Activated T-cell treated with anti-CD3 and anti-CD28 coated beads, Interleukin-2, amount 50 U/mL, for 24 hours (primary cell): ENCODE data around the gene BIRC5.
"Not testable (repeated sequence)": the region's sequence is repeated elsewhere in the genome, so short reads cannot be mapped to it uniquely, and the experiment has no call there.

Experiments used
- DNase-seq: peaks from one replicate; pipeline ENCODE4 v3.0.0-alpha.2; 2020
- H3K27ac Mint-ChIP-seq: 2 replicates; pipeline ENCODE4 v1.8.0; 2020; ENCODE audit warnings: mild to moderate bottlenecking, mixed read lengths
- H3K27me3 Mint-ChIP-seq: 2 replicates; pipeline ENCODE4 v1.8.0; 2020; ENCODE audit warnings: mixed read lengths
- H3K36me3 Mint-ChIP-seq: 2 replicates; pipeline ENCODE4 v1.8.0; 2020; ENCODE audit warnings: low read depth, mixed read lengths
- H3K4me1 Mint-ChIP-seq: 2 replicates; pipeline ENCODE4 v1.8.0; 2020; ENCODE audit warnings: low read depth, mixed read lengths
- H3K4me3 Mint-ChIP-seq: 2 replicates; pipeline ENCODE4 v1.8.0; 2020; ENCODE audit warnings: mild to moderate bottlenecking, moderate library complexity, mixed read lengths
- H3K9me3 Mint-ChIP-seq: 2 replicates; pipeline ENCODE4 v1.8.0; 2020; ENCODE audit warnings: mixed read lengths

The BIRC5 gene

DNA sequence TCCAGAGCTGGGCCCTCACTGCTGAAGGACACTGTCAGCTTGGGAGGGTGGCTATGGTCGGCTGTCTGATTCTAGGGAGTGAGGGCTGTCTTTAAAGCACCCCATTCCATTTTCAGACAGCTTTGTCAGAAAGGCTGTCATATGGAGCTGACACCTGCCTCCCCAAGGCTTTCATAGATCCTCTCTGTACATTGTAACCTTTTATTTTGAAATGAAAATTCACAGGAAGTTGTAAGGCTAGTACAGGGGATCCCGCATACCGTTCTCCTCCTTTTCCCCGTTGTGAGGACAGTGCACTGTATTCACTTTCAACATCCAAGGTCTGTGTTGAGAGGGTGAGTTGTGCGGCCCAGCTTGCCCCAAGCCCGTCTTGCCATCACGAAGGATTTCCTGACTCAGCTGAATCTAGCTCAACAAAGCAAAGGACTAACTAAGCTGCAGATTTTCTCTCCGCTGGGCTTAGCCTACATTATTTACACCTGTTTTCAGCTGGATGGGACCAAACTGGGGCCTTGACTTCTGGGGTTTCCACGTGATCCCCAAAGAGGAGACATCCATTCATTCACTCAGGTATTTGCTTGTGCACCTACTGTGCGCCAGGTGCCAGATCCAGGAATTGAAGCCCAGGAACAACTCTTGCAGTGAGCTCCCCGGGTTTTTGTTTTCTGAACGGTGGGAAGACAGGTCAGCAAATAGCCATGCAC lies 12.2 kb downstream of the BIRC5 start:
- Mint-ChIP-seq H3K9me3 (no peaks in the 10 kb centered on the region), H3K4me1 (peaks cover 11% of the 10 kb centered on the region), H3K27me3 (peaks cover 22% of the 10 kb centered on the region), H3K36me3 (peaks cover 40% of the 10 kb centered on the region), H3K27ac (no peak overlapping the region), H3K4me3 (no peak overlapping the region)
- no peak for DNase-seq

DNA sequence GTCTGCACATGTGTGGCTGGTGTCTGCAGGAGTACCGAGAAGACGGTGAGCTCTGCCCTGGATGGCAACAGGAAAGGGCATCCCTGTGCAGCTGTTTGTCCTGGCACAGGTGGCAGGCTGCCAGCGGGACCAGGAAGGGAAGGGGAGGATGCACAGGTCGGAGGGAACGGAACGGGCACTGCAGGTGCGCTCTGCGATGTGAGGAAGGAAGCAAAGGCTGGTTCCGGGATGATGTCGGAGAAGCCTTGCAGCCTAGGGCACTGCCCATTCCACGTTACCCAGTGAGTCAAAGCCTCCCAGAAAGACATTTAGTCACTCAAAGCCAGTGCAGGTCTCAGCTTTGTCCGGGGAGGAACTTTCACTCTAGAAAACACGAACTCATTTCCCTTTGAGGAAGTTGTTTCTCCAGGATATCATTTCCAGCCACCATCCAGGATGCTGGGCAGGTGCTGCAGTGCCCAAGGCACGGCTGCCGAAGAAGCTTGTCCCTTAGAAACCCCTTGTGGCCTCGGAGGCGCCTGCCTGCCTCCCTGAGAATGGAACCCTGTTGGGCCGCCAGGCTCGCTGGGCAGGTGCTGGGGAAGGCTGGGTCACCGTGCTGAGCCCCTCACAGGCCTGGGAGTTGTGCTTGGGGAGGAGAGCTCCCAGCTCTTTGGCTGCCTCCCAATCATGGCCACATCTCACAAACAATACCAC lies 12.9 kb downstream of the BIRC5 start:
- H3K27ac Mint-ChIP-seq, result no peak overlapping the region
- H3K4me3 Mint-ChIP-seq, result no peak overlapping the region
- peaks cover 11% of the 10 kb centered on the region for H3K4me1 Mint-ChIP-seq
- no peak for DNase-seq
- peaks cover 26% of the 10 kb centered on the region for H3K27me3 Mint-ChIP-seq
- H3K9me3 Mint-ChIP-seq, result no peaks in the 10 kb centered on the region
- H3K36me3 Mint-ChIP-seq, result peaks cover 34% of the 10 kb centered on the region

DNA sequence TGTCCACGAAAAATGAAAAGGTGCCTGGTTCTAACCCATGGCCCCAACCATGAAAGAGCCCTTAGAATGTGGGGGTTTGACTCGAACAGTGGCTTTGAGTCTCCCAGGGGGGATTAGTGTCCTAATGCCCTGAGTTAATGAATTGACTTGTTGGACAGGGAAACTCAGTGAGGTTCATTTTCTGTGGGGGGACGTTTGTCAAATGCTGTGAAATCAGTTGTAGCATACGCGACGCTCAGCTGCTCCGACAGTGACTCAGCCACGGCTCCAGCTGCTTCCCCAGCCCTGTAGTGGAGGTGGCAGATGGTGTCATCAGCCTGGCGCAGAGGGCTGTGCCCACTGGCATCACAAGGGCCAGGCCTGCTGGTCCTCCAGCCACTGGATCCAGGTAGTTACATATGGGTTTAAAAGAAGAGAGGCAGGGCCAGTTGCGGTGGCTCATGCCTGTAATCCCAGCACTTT lies 13.4 kb downstream of the BIRC5 start:
- Mint-ChIP-seq H3K4me1 (peaks cover 16% of the 10 kb centered on the region), H3K27ac (no peak overlapping the region), H3K27me3 (peaks cover 32% of the 10 kb centered on the region), H3K9me3 (no peaks in the 10 kb centered on the region), H3K36me3 (peaks cover 33% of the 10 kb centered on the region), H3K4me3 (no peak overlapping the region)
- DNase-seq, result no peak

DNA sequence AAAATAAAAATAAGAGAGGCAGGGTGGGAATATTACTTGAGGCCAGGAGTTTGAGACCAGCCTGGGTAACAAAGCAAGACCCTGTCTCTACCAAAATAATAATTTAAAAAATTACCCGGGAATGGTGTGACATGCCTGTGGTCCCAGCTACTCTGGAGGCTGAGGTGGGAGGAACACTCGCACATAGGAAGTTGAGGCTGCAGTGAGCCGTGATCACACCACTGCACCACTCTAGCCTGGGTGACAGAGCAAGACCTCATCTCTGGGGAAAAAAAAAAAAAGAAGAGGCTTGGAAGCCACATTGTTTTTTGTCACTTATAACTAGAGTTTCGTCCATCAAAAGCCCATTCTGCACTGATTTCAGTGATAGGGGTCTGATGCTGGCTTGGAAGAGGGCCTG lies 14.1 kb downstream of the BIRC5 start:
- Mint-ChIP-seq H3K4me3 (no peak overlapping the region), H3K27me3 (peaks cover 38% of the 10 kb centered on the region), H3K27ac (no peak overlapping the region), H3K36me3 (peaks cover 26% of the 10 kb centered on the region), H3K9me3 (no peaks in the 10 kb centered on the region), H3K4me1 (peaks cover 21% of the 10 kb centered on the region)
- DNase-seq, result no peak

DNA sequence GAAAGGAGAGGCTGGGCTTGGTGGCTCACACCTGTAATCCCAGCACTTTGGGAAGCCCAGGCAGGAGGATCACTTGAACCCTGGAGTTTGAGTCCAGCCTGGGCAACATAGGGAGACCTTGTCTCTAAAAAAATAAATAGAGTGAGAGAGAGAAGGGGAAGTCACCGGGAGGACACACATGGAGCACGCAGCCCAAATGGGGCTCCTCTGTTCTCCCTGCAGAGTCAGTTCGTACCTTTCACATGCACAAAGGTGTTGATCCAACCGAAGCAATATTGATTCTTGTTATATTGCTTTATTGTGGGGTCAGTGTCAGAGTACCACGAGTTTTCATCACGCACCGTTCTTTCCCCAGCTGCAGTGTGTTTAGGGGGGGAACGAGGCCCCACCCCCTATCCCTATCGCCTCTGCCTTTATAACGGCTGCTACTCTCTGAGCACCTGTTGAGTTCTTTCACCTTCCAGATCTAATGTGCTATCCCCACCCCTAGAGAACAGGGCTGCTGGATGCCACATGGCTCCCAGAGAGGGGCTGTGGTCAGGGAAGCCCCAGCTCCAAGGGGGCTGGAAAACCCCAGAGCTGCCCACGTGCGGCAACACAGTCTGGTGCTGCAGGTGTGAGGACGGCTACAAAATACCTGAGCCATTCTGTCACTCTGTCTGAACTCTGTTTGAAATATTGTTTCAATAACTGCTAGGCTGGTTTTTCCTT lies 16.4 kb downstream of the BIRC5 start:
- Mint-ChIP-seq H3K4me1 (peaks cover 21% of the 10 kb centered on the region), H3K27ac (no peak overlapping the region), H3K4me3 (no peak overlapping the region), H3K27me3 (peaks cover 38% of the 10 kb centered on the region), H3K9me3 (no peaks in the 10 kb centered on the region), H3K36me3 (peaks cover 5% of the 10 kb centered on the region)
- DNase-seq, result no peak

DNA sequence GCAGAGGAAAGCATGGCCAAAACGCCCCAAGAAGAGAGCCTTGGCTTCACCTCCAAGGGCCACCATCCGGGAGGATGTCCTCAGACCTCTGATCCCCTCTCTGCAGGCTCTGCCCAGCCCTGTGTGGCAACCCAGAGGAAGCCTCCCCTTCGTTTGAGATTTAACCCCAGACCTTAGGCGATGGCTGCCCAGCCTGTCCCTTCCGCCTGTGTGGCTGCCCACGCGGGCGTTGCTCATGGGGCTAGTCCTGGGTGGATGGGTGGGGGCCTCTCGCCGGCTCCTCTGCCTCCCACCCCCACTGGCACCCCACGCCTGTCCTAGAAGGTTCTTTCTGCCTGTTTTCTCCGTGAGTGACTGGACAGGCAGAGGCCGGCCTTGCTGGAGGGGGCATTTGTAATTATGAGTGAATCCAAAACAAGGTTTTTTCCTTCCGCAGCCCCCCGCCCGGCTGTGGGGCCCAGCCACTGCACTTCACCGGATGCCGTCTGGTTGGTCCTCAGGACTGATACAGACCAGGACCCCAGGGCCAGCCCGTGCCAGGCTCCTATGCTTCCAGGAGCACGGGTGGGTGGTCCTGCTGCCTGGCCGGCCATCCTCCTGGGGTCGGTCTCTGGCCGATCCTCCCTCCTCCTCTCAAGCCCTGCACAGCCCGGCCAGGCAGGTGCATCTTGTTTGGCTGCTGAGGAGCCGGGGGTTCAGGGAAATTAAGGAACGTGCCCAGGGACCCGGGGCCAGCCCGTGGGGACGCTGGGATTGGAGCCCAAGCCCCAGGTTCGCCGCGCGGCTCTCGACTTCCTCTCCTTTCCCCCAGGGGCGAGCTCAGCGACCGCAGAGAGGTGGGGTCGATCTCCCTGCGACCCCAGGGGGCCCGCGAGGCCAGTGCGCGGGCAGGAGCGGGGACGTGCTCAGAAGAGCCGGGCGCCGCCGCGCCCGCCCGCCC lies 17.2 kb downstream of the BIRC5 start, which contains the start of gene TMEM235:
TSS of gene TMEM235 (plus strand) at position 636 of the 940 bp plus-strand sequence. CDS start 393 bp downstream, outside the sequence.
- Mint-ChIP-seq H3K4me3 (no peak within 1 kb of the TSS), H3K27me3 (peaks cover 38% of the 10 kb centered on the region), H3K27ac (no peak within 1 kb of the TSS), H3K4me1 (peaks cover 21% of the 10 kb centered on the region), H3K36me3 (no peaks in the 10 kb centered on the region), H3K9me3 (no peaks in the 10 kb centered on the region)
- DNase-seq, result no peak

DNA sequence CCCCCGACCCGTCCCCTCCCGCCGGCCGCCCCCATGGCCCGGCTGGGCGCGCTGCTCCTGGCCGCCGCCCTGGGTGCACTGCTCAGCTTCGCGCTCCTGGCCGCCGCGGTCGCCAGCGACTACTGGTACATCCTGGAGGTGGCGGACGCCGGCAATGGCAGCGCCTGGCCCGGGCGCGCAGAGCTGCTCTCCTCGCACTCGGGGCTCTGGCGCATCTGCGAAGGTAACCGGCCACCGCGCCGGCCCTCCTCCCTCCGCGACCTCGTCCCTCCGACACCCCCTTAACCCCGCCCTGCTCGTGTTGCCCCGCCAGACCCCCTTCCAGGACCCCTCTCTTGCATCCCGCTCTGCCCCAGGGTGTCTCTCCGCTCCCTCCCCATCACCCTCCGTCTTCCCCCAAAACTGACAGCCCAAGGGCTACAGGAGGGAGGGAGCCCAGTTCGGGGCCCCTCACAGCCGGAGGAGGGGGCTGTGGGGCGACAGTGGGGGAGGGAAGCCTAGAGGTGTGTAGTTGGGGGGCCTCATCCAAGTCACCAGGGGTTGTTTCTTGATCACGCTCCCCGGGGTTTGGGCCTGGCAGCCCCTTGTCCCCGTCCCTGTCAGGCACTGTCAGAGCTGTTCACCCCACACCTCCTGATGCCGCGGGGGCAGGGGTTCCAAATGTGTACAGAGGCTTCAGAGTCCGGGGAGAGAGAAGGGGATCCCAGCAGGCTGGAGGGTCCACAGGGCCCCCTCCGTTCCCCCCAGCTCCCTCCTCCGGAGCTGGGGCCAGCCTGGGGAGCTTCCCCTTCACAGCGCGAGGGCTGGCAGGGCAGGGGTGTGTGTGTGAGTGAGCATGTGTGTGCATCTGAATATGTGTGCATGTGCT lies 18.2 kb downstream of the BIRC5 start:
- Mint-ChIP-seq H3K36me3 (no peaks in the 10 kb centered on the region), H3K9me3 (no peaks in the 10 kb centered on the region), H3K27me3 (peaks cover 38% of the 10 kb centered on the region), H3K4me1 (peaks cover 14% of the 10 kb centered on the region), H3K4me3 (no peak overlapping the region), H3K27ac (no peak overlapping the region)
- no peak for DNase-seq

DNA sequence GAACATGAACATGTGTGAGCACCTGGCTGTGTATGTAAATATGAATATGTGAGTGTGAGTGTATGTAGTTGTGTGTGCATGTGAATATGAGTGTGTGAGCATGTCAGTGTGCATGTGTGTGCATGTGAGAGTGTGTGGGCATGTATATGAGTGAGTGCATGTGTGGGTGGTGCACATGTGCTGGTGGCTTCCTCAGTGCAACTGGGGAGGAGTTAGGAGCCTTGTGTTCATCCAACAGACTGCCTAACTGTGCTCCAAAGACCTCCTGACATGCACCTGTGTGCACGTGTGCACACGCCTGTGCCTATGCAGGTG lies 18.8 kb downstream of the BIRC5 start:
- no peak for DNase-seq
- no peak overlapping the region for H3K27ac Mint-ChIP-seq
- no peaks in the 10 kb centered on the region for H3K9me3 Mint-ChIP-seq
- peaks cover 33% of the 10 kb centered on the region for H3K27me3 Mint-ChIP-seq
- no peak overlapping the region for H3K4me3 Mint-ChIP-seq
- H3K4me1 Mint-ChIP-seq, result peaks cover 13% of the 10 kb centered on the region
- H3K36me3 Mint-ChIP-seq, result no peaks in the 10 kb centered on the region

DNA sequence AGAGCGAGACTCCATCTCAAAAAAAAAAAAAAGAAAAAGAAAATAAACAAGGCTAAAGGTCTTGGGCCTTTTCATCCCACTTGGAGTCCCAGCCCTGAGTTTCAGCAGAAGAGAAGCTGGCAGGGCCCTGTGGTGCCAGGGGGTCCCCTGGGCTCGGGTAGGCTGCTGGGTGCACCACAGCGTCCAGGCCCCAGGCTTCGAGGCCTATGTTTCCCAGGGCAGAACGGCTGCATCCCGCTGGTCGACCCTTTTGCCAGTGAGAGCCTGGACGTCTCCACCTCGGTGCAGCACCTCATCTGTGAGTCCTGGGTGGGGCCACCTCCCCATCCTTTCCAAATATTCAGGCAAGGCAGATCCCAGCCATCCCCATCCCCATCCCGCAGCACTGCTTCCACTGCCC lies 19.6 kb downstream of the BIRC5 start:
- H3K27me3 Mint-ChIP-seq, result peaks cover 27% of the 10 kb centered on the region
- H3K9me3 Mint-ChIP-seq, result no peaks in the 10 kb centered on the region
- no peak overlapping the region for H3K27ac Mint-ChIP-seq
- no peak overlapping the region for H3K4me3 Mint-ChIP-seq
- H3K36me3 Mint-ChIP-seq, result no peaks in the 10 kb centered on the region
- no peak for DNase-seq
- peaks cover 13% of the 10 kb centered on the region for H3K4me1 Mint-ChIP-seq

DNA sequence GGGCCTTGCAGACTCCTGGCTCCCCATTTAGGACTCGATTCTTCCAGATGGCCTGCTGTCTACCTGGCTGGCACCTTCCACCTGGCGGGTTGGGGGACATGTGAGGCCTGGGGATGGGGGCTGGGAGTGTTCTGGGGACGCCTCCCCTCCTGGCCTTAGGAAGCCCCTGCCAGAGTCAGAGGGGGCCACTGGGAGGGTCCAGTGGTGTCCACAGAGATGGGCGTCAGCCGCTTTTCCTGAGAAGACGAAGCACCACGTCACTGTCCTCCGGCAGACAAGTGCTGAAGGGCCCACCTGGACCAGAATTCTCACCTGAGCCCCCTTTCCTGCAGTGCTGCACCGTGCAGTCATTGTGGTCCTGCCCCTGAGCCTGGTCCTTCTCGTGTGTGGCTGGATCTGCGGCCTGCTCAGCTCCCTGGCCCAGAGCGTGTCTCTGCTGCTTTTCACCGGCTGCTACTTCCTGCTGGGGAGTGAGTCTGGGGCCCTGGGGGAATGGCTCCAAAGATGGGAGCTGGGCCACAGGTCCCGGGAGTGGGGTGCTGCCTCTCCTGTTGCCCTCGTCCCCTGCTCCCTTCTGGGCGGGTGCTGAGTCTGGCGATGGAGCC lies 20.3 kb downstream of the BIRC5 start:
- DNase-seq, result no peak
- Mint-ChIP-seq H3K36me3 (no peaks in the 10 kb centered on the region), H3K27ac (no peak overlapping the region), H3K4me1 (peaks cover 13% of the 10 kb centered on the region), H3K9me3 (no peaks in the 10 kb centered on the region), H3K4me3 (no peak overlapping the region), H3K27me3 (peaks cover 26% of the 10 kb centered on the region)

DNA sequence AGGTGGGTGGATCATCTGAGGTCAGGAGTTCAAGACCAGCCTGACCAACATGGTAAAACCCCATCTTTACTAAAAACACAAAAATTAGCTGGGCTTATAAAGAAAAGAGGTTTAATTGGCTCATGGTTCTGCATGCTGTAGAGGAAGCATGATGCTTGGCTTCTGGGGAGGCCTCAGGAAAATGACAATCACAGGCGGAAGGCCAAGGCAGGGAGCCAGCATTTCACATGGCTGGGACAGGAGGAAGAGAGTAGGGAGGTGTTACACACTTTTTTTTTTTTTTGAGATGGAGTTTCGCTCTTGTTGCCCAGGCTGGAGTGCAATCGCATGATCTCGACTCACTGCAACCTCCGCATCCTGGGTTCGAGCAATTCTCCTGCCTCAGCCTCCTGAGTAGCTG lies 21.0 kb downstream of the BIRC5 start:
- H3K36me3 Mint-ChIP-seq, H3K9me3 Mint-ChIP-seq, H3K27ac Mint-ChIP-seq, DNase-seq, H3K4me3 Mint-ChIP-seq: not testable (repeated sequence)
- Mint-ChIP-seq H3K4me1 (peaks cover 13% of the 10 kb centered on the region), H3K27me3 (peaks cover 26% of the 10 kb centered on the region)

DNA sequence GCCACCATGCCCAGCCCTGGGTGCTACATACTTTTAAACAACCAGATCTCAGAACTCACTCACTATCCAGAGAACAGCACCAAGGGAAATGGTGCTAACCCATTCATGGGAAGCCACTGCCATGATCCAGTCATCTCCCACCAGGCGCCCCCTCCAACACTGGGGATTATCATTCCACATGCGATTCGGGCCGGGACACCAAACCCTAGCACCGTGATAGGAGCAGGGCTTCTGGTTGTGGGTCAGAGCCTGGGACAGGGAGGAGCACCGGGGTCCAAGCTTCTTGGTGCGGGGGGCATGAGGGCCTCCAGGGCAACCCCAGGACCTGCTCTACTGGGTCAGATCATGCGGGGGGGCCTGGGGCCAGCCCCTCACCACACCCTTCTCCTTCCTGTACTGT lies 21.8 kb downstream of the BIRC5 start:
- Mint-ChIP-seq H3K36me3 (no peaks in the 10 kb centered on the region), H3K9me3 (no peaks in the 10 kb centered on the region), H3K4me3 (no peak overlapping the region), H3K27ac (no peak overlapping the region), H3K27me3 (peaks cover 19% of the 10 kb centered on the region), H3K4me1 (peaks cover 11% of the 10 kb centered on the region)
- DNase-seq, result no peak
